ENCODE results near the gene LIN7B. TPM values are rescaled to one million over a fixed set of nuclear protein-coding genes. Genes with fewer than 3 reads are reported as not detected.
"Not testable (repeated sequence)": the region's sequence is repeated elsewhere in the genome, so short reads cannot be mapped to it uniquely, and the experiment has no call there.

Gene LIN7B
- total and polyA plus RNA-seq, 2 donors (not counting 1 experiment from before 2014, with no cell fraction given) = 2.6 to 10.9 TPM

DNA sequence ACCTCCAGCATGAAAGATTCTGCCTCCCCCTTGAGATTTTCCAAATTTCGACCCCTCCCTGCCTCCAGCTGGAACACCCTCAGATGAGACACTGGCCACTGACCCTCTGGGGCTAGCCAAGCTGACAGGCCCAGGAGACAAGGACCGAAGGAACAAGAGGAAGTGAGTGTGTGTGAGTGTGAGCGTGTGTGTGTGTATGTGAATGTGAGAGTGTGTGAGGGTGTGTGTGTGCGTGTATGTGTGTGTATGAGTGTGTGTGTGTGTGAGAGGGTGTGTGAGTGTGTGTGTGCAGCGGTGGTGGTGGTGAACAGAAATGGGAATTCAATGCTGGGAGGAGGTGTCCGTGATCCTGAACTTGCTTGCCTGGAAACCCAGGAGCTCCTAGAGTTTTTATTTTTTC is 27.2 kb downstream of the LIN7B start:
- Histone ChIP-seq H3K27ac (ENCODE audit: insufficient read depth, low read length) (no peak overlapping the region), H2AFZ (ENCODE audit: low read length) (no peak overlapping the region), H3K4me3 (replicated peaks in 1 of 4; ENCODE audit: control extremely low read depth in 1 of 4, insufficient read depth in 1 of 4, low read depth in 3 of 4, low read length in 4 of 4) (no peak overlapping the region), H3K9me3 (ENCODE audit: control insufficient read depth, insufficient read depth, low read depth, low read length) (no peaks in the 10 kb centered on the region), H3K79me2 (ENCODE audit: control insufficient read depth, insufficient read depth, low read length) (no peaks in the 10 kb centered on the region), H3K4me1 (ENCODE audit: control insufficient read depth, extremely low read depth, insufficient read depth, low read length) (peaks cover 9% of the 10 kb centered on the region), H3K9ac (ENCODE audit: insufficient read depth, low read length) (no peak overlapping the region), H3K36me3 (ENCODE audit: control insufficient read depth, insufficient read depth, low read length) (no peaks in the 10 kb centered on the region), H4K20me1 (ENCODE audit: control insufficient read depth, extremely low read depth, insufficient read depth, low read length) (no peaks in the 10 kb centered on the region), H3K4me2 (ENCODE audit: extremely low read depth, insufficient read depth, low read length) (no peak overlapping the region), H3K27me3 (ENCODE audit: control insufficient read depth, insufficient read depth, low read length) (no peaks in the 10 kb centered on the region)
- TF ChIP-seq, protein P1, sequence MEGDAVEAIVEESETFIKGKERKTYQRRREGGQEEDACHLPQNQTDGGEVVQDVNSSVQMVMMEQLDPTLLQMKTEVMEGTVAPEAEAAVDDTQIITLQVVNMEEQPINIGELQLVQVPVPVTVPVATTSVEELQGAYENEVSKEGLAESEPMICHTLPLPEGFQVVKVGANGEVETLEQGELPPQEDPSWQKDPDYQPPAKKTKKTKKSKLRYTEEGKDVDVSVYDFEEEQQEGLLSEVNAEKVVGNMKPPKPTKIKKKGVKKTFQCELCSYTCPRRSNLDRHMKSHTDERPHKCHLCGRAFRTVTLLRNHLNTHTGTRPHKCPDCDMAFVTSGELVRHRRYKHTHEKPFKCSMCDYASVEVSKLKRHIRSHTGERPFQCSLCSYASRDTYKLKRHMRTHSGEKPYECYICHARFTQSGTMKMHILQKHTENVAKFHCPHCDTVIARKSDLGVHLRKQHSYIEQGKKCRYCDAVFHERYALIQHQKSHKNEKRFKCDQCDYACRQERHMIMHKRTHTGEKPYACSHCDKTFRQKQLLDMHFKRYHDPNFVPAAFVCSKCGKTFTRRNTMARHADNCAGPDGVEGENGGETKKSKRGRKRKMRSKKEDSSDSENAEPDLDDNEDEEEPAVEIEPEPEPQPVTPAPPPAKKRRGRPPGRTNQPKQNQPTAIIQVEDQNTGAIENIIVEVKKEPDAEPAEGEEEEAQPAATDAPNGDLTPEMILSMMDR (conservative IDR thresholded peaks at IDR 0.05 in 1 of 2, IDR thresholded peaks at IDR 0.05 in 1 of 2; ENCODE audit: low read depth in 1 of 2, low read length in 2 of 2) = no peak
- TF ChIP-seq EZH2 (IDR thresholded peaks at IDR 0.05; ENCODE audit: low read length, missing control alignments) = no peak
- DNase-seq (ENCODE audit: low read depth in 2 of 2) = no peak

DNA sequence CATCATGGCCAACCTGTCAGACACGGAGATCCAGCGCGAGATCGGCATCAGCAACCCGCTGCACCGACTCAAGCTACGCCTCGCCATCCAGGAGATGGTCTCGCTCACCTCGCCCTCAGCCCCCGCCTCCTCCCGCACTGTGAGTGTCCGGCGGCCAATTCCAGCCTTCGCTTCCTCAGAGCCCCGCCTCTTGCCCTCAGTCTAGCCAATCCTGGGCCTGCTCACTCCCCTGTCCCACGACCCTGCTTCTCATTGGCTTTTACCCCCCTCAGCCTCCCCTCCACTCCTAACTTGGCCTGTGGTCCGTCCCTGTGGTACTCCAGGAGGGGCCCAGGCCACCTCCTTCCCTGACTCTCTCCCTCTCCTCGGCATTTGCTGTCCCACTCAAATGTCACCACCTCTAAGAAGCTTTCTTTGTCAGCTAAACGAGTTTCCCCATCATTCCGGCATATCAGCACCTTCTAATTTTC is 28.7 kb downstream of the LIN7B start:
- peaks cover under 1% of the 10 kb centered on the region for H3K27me3 ChIP-seq (ENCODE audit: control insufficient read depth, insufficient read depth, low read length)
- no peak overlapping the region for H3K27ac ChIP-seq (ENCODE audit: insufficient read depth, low read length)
- DNase-seq (ENCODE audit: low read depth in 2 of 2) = peak; percentile 87 to 91
- H3K4me3 ChIP-seq (replicated peaks in 1 of 4; ENCODE audit: control extremely low read depth in 1 of 4, insufficient read depth in 1 of 4, low read depth in 3 of 4, low read length in 4 of 4) = peak overlapping the region; percentile 61 to 76 (median 70)
- H3K4me2 ChIP-seq (ENCODE audit: extremely low read depth, insufficient read depth, low read length) = peak overlapping the region; percentile 87
- TF ChIP-seq, protein P1 (conservative IDR thresholded peaks at IDR 0.05 in 1 of 2, IDR thresholded peaks at IDR 0.05 in 1 of 2; ENCODE audit: low read depth in 1 of 2, low read length in 2 of 2) = no peak
- no peak for TF ChIP-seq EZH2 (IDR thresholded peaks at IDR 0.05; ENCODE audit: low read length, missing control alignments)
- no peaks in the 10 kb centered on the region for H3K36me3 ChIP-seq (ENCODE audit: control insufficient read depth, insufficient read depth, low read length)
- H3K79me2 ChIP-seq (ENCODE audit: control insufficient read depth, insufficient read depth, low read length) = no peaks in the 10 kb centered on the region
- no peaks in the 10 kb centered on the region for H3K9me3 ChIP-seq (ENCODE audit: control insufficient read depth, insufficient read depth, low read depth, low read length)
- H3K4me1 ChIP-seq (ENCODE audit: control insufficient read depth, extremely low read depth, insufficient read depth, low read length) = peaks cover 4% of the 10 kb centered on the region
- peak overlapping the region; percentile 97 for H2AFZ ChIP-seq (ENCODE audit: low read length)
- H3K9ac ChIP-seq (ENCODE audit: insufficient read depth, low read length) = peak overlapping the region; percentile 43
- no peaks in the 10 kb centered on the region for H4K20me1 ChIP-seq (ENCODE audit: control insufficient read depth, extremely low read depth, insufficient read depth, low read length)

GRCh38 chr19:49145573-49146407 is 31.6 kb downstream of the LIN7B start:
- DNase-seq (ENCODE audit: low read depth in 2 of 2) = peak; percentile 71 to 75
- TF ChIP-seq EZH2 (IDR thresholded peaks at IDR 0.05; ENCODE audit: low read length, missing control alignments) = no peak
- TF ChIP-seq, protein P1 (conservative IDR thresholded peaks at IDR 0.05 in 1 of 2, IDR thresholded peaks at IDR 0.05 in 1 of 2; ENCODE audit: low read depth in 1 of 2, low read length in 2 of 2) = peak; percentile 74 to 84
- Histone ChIP-seq H3K4me3 (replicated peaks in 1 of 4; ENCODE audit: control extremely low read depth in 1 of 4, insufficient read depth in 1 of 4, low read depth in 3 of 4, low read length in 4 of 4) (peak overlapping the region in 2 of 4 experiments; percentile 22 to 44), H3K79me2 (ENCODE audit: control insufficient read depth, insufficient read depth, low read length) (no peaks in the 10 kb centered on the region), H2AFZ (ENCODE audit: low read length) (no peak overlapping the region), H4K20me1 (ENCODE audit: control insufficient read depth, extremely low read depth, insufficient read depth, low read length) (no peaks in the 10 kb centered on the region), H3K27me3 (ENCODE audit: control insufficient read depth, insufficient read depth, low read length) (peaks cover 4% of the 10 kb centered on the region), H3K4me2 (ENCODE audit: extremely low read depth, insufficient read depth, low read length) (no peak overlapping the region), H3K9me3 (ENCODE audit: control insufficient read depth, insufficient read depth, low read depth, low read length) (no peaks in the 10 kb centered on the region), H3K36me3 (ENCODE audit: control insufficient read depth, insufficient read depth, low read length) (no peaks in the 10 kb centered on the region), H3K27ac (ENCODE audit: insufficient read depth, low read length) (no peak overlapping the region), H3K9ac (ENCODE audit: insufficient read depth, low read length) (no peak overlapping the region), H3K4me1 (ENCODE audit: control insufficient read depth, extremely low read depth, insufficient read depth, low read length) (peaks cover 8% of the 10 kb centered on the region)

DNA sequence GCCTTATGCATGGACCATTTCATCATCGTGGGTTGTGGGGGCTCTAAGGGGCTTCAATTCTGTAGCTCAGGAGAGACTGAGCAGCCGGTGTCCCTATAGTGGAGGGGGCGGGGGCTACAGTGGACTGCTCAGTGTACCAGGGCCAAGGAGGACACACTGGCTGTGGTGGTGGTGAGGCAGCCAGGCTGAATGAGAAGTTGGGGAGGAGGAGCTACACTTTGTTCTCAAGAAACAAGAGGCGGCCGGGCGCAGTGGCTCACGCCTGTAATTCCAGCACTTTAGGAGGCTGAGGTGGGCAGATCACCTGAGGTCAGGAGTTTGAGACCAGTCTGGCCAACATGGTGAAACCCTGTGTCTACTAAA is 32.2 kb downstream of the LIN7B start:
- H4K20me1 ChIP-seq (ENCODE audit: control insufficient read depth, extremely low read depth, insufficient read depth, low read length); H3K4me2 ChIP-seq (ENCODE audit: extremely low read depth, insufficient read depth, low read length); H3K4me1 ChIP-seq (ENCODE audit: control insufficient read depth, extremely low read depth, insufficient read depth, low read length); H3K9ac ChIP-seq (ENCODE audit: insufficient read depth, low read length); H3K9me3 ChIP-seq (ENCODE audit: control insufficient read depth, insufficient read depth, low read depth, low read length); H3K79me2 ChIP-seq (ENCODE audit: control insufficient read depth, insufficient read depth, low read length); H3K36me3 ChIP-seq (ENCODE audit: control insufficient read depth, insufficient read depth, low read length); H2AFZ ChIP-seq (ENCODE audit: low read length); H3K27ac ChIP-seq (ENCODE audit: insufficient read depth, low read length); H3K27me3 ChIP-seq (ENCODE audit: control insufficient read depth, insufficient read depth, low read length): not testable (repeated sequence)
- DNase-seq (ENCODE audit: low read depth in 2 of 2) = peak in 1 of 2 donors; percentile 59
- H3K4me3 ChIP-seq (replicated peaks in 1 of 4; ENCODE audit: control extremely low read depth in 1 of 4, insufficient read depth in 1 of 4, low read depth in 3 of 4, low read length in 4 of 4) = peak overlapping the region in 1 of 4 experiments; percentile 22
